K562 (cell line): ENCODE measurements around the gene DAB1. TPM values are rescaled to one million over a fixed set of nuclear protein-coding genes. Genes with fewer than 3 reads are reported as not detected.

Experiments used
- ATAC-seq: fragments of 200-7000 bp; cut with Tn5 transposase; 3 replicates; pipeline ENCODE4 v1.9.1; 2020; ENCODE audit warnings: moderate library complexity
- BruUV-seq: library from RNA; stranded (reverse); fragments of 400-500 nt; replicated peaks from 2 replicates; lab custom pipeline; 2021; lab: Mats Ljungman, UMichigan
- CTCF ChIA-PET: fragments of 300-600 bp; formaldehyde crosslinking; extraction: SDS; loops from one replicate; lab custom pipeline; 2021; ENCODE audit warnings: low intra/inter-chr PET ratio; lab: Yijun Ruan, JAX
- POLR2A ChIA-PET: fragments of 300-600, 350-650 bp; sonication (Branson Sonifier 250); formaldehyde crosslinking; extraction: SDS; loops from one replicate; lab custom pipeline; 2021; ENCODE audit warnings: antibody characterized with exemption, inconsistent platforms; lab: Yijun Ruan, JAX
- DNase-seq, 4 experiments: peaks; one replicate each; pipeline versions ENCODE4 v3.0.0 to v3.0.0-alpha.2; 2011 to 2018; ENCODE audit warnings: low spot score in 3 of 4, mixed read lengths in 3 of 4; ENCODE audit errors: extremely low read depth in 1 of 4
- FAIRE-seq: peaks from 2 replicates; lab custom pipeline; 2011; peaks lifted over from hg19 to GRCh38; lab: Jason Lieb, UNC
- H2AFZ ChIP-seq: 2 replicates; pipeline ENCODE4 v1.6.0; 2011; ENCODE audit warnings: low read depth, low read length, control low read depth, inconsistent platforms
- H3K27ac ChIP-seq: fragments of 200-600 bp; 3 replicates; pipeline ENCODE4 v1.8.0; 2011; ENCODE audit warnings: low read depth, mild to moderate bottlenecking, control low read depth, inconsistent platforms, low read length, moderate library complexity, mixed read lengths; ENCODE audit errors: extremely low read depth
- H3K27me3 ChIP-seq, 2 experiments: fragments of 300-600 bp in 1 of 2; 2 replicates in 1 of 2; 3 replicates in 1 of 2; pipeline versions ENCODE4 v1.6.0 to v1.8.0; 2011; ENCODE audit warnings: inconsistent platforms in 2 of 2, low read length in 2 of 2, mild to moderate bottlenecking in 1 of 2, mixed read lengths in 1 of 2, moderate library complexity in 1 of 2; ENCODE audit not compliant: control insufficient read depth in 2 of 2, insufficient read depth in 2 of 2
- H3K36me3 ChIP-seq: fragments of 300-600 bp; 3 replicates; pipeline ENCODE4 v1.8.0; 2011; ENCODE audit warnings: mild to moderate bottlenecking, low read length, inconsistent platforms; ENCODE audit not compliant: control insufficient read depth, insufficient read depth
- H3K4me1 ChIP-seq, 2 experiments: fragments of 200-600 bp in 1 of 2; replicated peaks in 1 of 2; 2 replicates in 1 of 2; 3 replicates in 1 of 2; pipeline versions ENCODE4 v1.5.1 to v1.8.0; 2011; ENCODE audit warnings: inconsistent platforms in 2 of 2, low read length in 2 of 2, mild to moderate bottlenecking in 1 of 2, mixed read lengths in 1 of 2, moderate library complexity in 1 of 2; ENCODE audit not compliant: control insufficient read depth in 2 of 2, insufficient read depth in 2 of 2
- H3K4me2 ChIP-seq: 2 replicates; pipeline ENCODE4 v1.6.1; 2011; ENCODE audit warnings: low read length, control low read depth, inconsistent platforms, mixed read lengths; ENCODE audit not compliant: insufficient read depth
- H3K4me3 ChIP-seq: fragments of 200-600 bp; sonication (generic), shearing (Covaris generic); 2 replicates; pipeline ENCODE4 v1.5.1; 2016; ENCODE audit warnings: control low read depth, inconsistent platforms
- H3K79me2 ChIP-seq: fragments of 200-600 bp; 3 replicates; pipeline ENCODE4 v1.8.0; 2011; ENCODE audit warnings: low read length, inconsistent platforms; ENCODE audit not compliant: control insufficient read depth, insufficient read depth
- H3K9ac ChIP-seq, 2 experiments: 2 replicates each; pipeline versions ENCODE4 v1.6.0 to v1.6.1; 2011; ENCODE audit warnings: low read depth in 2 of 2, low read length in 2 of 2, control low read depth in 1 of 2, inconsistent platforms in 1 of 2, mild to moderate bottlenecking in 1 of 2, mixed read lengths in 1 of 2; ENCODE audit not compliant: insufficient read depth in 1 of 2
- H3K9me1 ChIP-seq: one replicate; pipeline ENCODE4 v1.6.0; 2011; ENCODE audit warnings: inconsistent platforms, mild to moderate bottlenecking, low read length, moderate library complexity; ENCODE audit not compliant: control insufficient read depth, insufficient read depth
- H3K9me3 ChIP-seq: replicated peaks from 2 replicates; pipeline ENCODE4 v1.5.1; 2011; ENCODE audit warnings: low read depth, low read length, inconsistent platforms; ENCODE audit not compliant: control insufficient read depth, insufficient read depth
- H4K20me1 ChIP-seq: replicated peaks from 2 replicates; pipeline ENCODE4 v1.6.1; 2011; ENCODE audit warnings: low read length, inconsistent platforms, mixed read lengths; ENCODE audit not compliant: control insufficient read depth, insufficient read depth
- E2F3 ChIP-seq: fragments of 250-450 bp; sonication (Bioruptor Pico); IDR thresholded peaks from 2 replicates; pipeline ENCODE4 v1.4.0; 2020; ENCODE audit warnings: mild to moderate bottlenecking
- ETV5 ChIP-seq: sonication (generic); formaldehyde crosslinking; IDR thresholded peaks from 2 replicates; pipeline ENCODE4 v1.4.0; 2020; ENCODE audit warnings: low read depth, mild to moderate bottlenecking, missing genetic modification reagents
- MYBL2 ChIP-seq, 2 experiments: fragments of 450-650 bp in 1 of 2; sonication (generic) in 1 of 2; formaldehyde crosslinking in 1 of 2; IDR thresholded peaks; 2 replicates each; pipeline versions ENCODE4 v1.6.1 to v1.8.1; 2017 to 2022; ENCODE audit warnings: borderline replicate concordance in 1 of 2, inconsistent platforms in 1 of 2, low read depth in 1 of 2, mild to moderate bottlenecking in 1 of 2, missing genetic modification reagents in 1 of 2, moderate library complexity in 1 of 2
- TGIF2 ChIP-seq: sonication (generic); formaldehyde crosslinking; IDR thresholded peaks from 2 replicates; pipeline ENCODE4 v1.8.1; 2022; ENCODE audit warnings: mild to moderate bottlenecking, missing genetic modification reagents, moderate library complexity
- ZNF431 ChIP-seq: sonication (generic); formaldehyde crosslinking; IDR thresholded peaks from 2 replicates; pipeline ENCODE4 v1.8.0; 2022; ENCODE audit warnings: mild to moderate bottlenecking, missing genetic modification reagents
- WGBS: fragments of 100-300 bp; shearing (Covaris generic); methylation state at CpG from one replicate; pipeline ENCODE4 v1.1.6; 2016; ENCODE audit warnings: low coverage, mixed read lengths; ENCODE audit not compliant: insufficient coverage; ENCODE audit errors: missing lambda C conversion rate; 5-methylcytosine and 5-hydroxymethylcytosine counted together
- in situ Hi-C: fragments of 300-500 bp; cut with MboI; formaldehyde crosslinking; loops from 4 replicates; pipeline ENCODE4 v1.15.0; 2018; ENCODE audit warnings: inconsistent platforms, mixed read lengths
- intact Hi-C: fragments of 100-400 bp; cut with micrococcal nuclease; formaldehyde crosslinking; loops from 2 replicates; pipeline ENCODE4 v1.14.2; 2022
- polyA plus RNA-seq, 8 experiments: library from polyadenylated mRNA; depleted of rRNA in 4 of 8; stranded (reverse) in 5 of 8; unstranded in 3 of 8; fragments of >200 nt; fragmentation: Nextera tagmentation in 2 of 8; fragmentation: Illumina TruSeq in 1 of 8; extraction: Ambion mirVana in 2 of 8; extraction: Trizol in 1 of 8; gene quantifications; 2 replicates each; pipeline versions ENCODE4 v1.2.1 to v1.2.3, GENCODE V29; 2011 to 2014; ENCODE audit warnings: inconsistent platforms in 1 of 8, missing spikeins in 1 of 8
- total RNA-seq, 7 experiments: library from RNA; depleted of rRNA in 6 of 7; stranded (reverse); fragments of >200 nt in 6 of 7; fragmentation: Illumina TruSeq in 2 of 7; extraction: Trizol in 2 of 7; gene quantifications; 2 replicates each; pipeline versions ENCODE4 v1.2.1 to v1.2.3, GENCODE V29; 2011 to 2021; ENCODE audit warnings: low replicate concordance in 1 of 7

The DAB1 gene
- total and polyA plus RNA-seq, 9 of the 15 experiments (the other 6 are each of a cell fraction or from before 2014, with no cell fraction given), result not detected

GRCh38 chr1:57157818-57158603 is 265.8 kb downstream of the DAB1 start:
- H3K27me3 ChIP-seq, result peaks cover 5 to 7% of the 10 kb centered on the region in 2 experiments; a peak in 3 of 5 replicates
- 0% methylated on average over 8 of the region's 8 CpGs for WGBS
- H3K4me2 ChIP-seq, result no peak overlapping the region
- DNase-seq (no peak), ATAC-seq (no peak), FAIRE-seq (no peak)
- CTCF ChIA-PET, result no interaction called here
- TF ChIP-seq TGIF2 (CRISPR knock-in tag) (no peak), ZNF431 (CRISPR knock-in tag) (no peak), ETV5 (CRISPR knock-in tag) (no peak), E2F3 (CRISPR knock-in tag) (no peak), MYBL2 (IDR thresholded peaks at IDR 0.05; ENCODE audit: low read depth) (no peak), MYBL2 (CRISPR knock-in tag; IDR thresholded peaks at IDR 0.05; ENCODE audit: borderline replicate concordance) (no peak)
- POLR2A ChIA-PET, result no interaction called here
- H3K36me3 ChIP-seq, result no peaks in the 10 kb centered on the region
- no peaks in the 10 kb centered on the region for H3K9me3 ChIP-seq
- H3K9ac ChIP-seq, result no peak overlapping the region
- H4K20me1 ChIP-seq, result no peaks in the 10 kb centered on the region
- in situ Hi-C loops (no loop called here), intact Hi-C loops (no loop called here)
- no peak overlapping the region for H3K27ac ChIP-seq
- H3K4me3 ChIP-seq, result no peak overlapping the region
- H3K4me1 ChIP-seq, result no peaks in the 10 kb centered on the region
- no peaks in the 10 kb centered on the region for H3K9me1 ChIP-seq
- H2AFZ ChIP-seq, result no peak overlapping the region
- H3K79me2 ChIP-seq, result no peaks in the 10 kb centered on the region
- no TSS peak for BruUV-seq
